AG04449 (cell line): Measurements from ENCODE around the gene ABCB4.
A peak's percentile ranks its signal among the peaks of the same experiment; 100 is the strongest.

Source experiments
- CTCF ChIA-PET: fragments of 350-600 bp; formaldehyde crosslinking; extraction: SDS; loops from one replicate; lab custom pipeline; 2021; ENCODE audit warnings: antibody characterized with exemption; lab: Yijun Ruan, JAX
- POLR2A ChIA-PET: fragments of 400-600, 350-600 bp; formaldehyde crosslinking; extraction: SDS; loops from one replicate; lab custom pipeline; 2020; ENCODE audit warnings: antibody characterized with exemption, inconsistent platforms; lab: Yijun Ruan, JAX
- DNase-seq: peaks from one replicate; pipeline ENCODE4 v3.0.0-alpha.2; 2010; ENCODE audit warnings: low read depth, low spot score
- H3K4me3 ChIP-seq: 2 replicates; pipeline ENCODE4 v1.5.1; 2011; ENCODE audit warnings: low read depth, mild to moderate bottlenecking, control low read depth, low read length
- TF ChIP-seq, protein P1 (sequence below): IDR thresholded peaks from one replicate; pipeline ENCODE4 v1.5.1; 2011; ENCODE audit warnings: mild to moderate bottlenecking, moderate library complexity, low read length, control low read depth, inconsistent platforms; ENCODE audit not compliant: insufficient read depth; ENCODE audit errors: missing control alignments

The ABCB4 gene

DNA sequence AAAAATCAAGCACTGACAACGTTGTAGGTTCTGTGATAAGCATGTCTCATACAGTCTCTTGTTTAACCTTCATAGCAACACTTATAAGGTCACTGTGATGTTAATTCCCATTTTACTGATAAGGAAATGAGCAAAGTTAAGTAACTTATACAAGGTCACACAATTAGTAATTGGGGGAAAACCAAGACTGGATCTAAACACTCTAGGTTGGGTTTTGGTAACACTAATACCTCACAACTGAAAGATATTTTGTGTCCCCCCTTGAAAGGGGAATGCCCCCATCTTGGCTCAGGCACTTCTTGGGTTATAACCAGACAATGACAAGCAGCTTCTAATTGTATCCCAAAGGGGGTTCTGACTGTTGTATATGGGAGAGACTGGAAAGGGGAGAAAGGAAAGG, 36.0 kb upstream of the ABCB4 start:
- ChIA-PET POLR2A (no interaction called here), CTCF (interaction anchor here (1.0 kb wide), 1 partner anchor 375 kb away, joined by 3 read pairs; no protein-coding TSS in a partner anchor)
- DNase-seq = no peak
- no peak overlapping the region for H3K4me3 ChIP-seq
- TF ChIP-seq, protein P1, sequence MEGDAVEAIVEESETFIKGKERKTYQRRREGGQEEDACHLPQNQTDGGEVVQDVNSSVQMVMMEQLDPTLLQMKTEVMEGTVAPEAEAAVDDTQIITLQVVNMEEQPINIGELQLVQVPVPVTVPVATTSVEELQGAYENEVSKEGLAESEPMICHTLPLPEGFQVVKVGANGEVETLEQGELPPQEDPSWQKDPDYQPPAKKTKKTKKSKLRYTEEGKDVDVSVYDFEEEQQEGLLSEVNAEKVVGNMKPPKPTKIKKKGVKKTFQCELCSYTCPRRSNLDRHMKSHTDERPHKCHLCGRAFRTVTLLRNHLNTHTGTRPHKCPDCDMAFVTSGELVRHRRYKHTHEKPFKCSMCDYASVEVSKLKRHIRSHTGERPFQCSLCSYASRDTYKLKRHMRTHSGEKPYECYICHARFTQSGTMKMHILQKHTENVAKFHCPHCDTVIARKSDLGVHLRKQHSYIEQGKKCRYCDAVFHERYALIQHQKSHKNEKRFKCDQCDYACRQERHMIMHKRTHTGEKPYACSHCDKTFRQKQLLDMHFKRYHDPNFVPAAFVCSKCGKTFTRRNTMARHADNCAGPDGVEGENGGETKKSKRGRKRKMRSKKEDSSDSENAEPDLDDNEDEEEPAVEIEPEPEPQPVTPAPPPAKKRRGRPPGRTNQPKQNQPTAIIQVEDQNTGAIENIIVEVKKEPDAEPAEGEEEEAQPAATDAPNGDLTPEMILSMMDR = no peak

GRCh38 chr7:87510411-87510875, 35.0 kb upstream of the ABCB4 start:
- no peak overlapping the region for H3K4me3 ChIP-seq
- CTCF ChIA-PET = interaction anchor here (0.9 kb wide), 1 partner anchor 376 kb away, joined by 3 read pairs; no protein-coding TSS in a partner anchor
- POLR2A ChIA-PET = no interaction called here
- TF ChIP-seq, protein P1 = no peak
- no peak for DNase-seq

- CTCF ChIA-PET = interaction anchor here (0.7 to 2.0 kb wide), 5 partner anchors 377 to 662 kb away, joined by 3 to 11 read pairs (median 5); no protein-coding TSS in a partner anchor
- no peak overlapping the region for H3K4me3 ChIP-seq
- POLR2A ChIA-PET = no interaction called here
- no peak for DNase-seq
- TF ChIP-seq, protein P1 = no peak
Measured at GRCh38 chr7:87507446-87507845, 32.0 kb upstream of the ABCB4 start.

GRCh38 chr7:87506246-87507180, 31.0 kb upstream of the ABCB4 start:
- POLR2A ChIA-PET = no interaction called here
- CTCF ChIA-PET = interaction anchor here (0.7 to 2.9 kb wide), 17 partner anchors 9 to 663 kb away, joined by 3 to 46 read pairs (median 3); no protein-coding TSS in a partner anchor
- no peak overlapping the region for H3K4me3 ChIP-seq
- TF ChIP-seq, protein P1 = no peak
- DNase-seq = peak; percentile 5

DNA sequence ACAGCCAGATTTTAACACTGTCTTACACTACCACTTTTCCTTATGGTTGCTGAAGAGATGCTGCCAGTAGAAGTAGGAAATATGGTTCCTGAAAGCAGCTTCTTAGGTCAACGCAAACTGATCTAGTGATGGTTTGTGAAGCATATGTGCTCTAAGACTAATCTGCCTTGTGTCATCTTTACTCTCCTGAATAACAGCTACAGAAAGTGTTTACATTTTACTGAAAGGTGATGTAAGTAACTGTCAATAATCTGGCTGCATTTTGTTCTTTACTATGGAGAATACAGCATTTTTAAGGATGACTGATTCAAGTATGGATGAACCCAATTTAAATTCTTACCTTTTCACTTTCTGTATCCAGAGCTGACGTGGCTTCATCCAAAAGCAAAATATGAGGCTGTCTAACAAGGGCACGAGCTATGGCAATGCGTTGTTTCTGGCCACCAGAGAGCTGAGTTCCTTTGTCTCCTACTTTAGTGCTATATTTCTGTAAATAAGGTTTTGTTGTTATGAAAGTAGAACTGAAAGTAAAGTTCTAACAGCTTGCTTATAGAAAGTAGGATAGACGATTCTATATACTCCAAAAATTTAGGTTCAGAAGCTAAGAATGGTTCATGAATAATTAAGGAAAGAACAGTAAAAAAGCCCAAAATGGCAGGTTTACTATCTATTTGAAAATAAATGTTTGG, 30.2 kb upstream of the ABCB4 start:
- no peak overlapping the region for H3K4me3 ChIP-seq
- POLR2A ChIA-PET = no interaction called here
- CTCF ChIA-PET = interaction anchor here (0.7 to 2.9 kb wide), 13 partner anchors 8 to 663 kb away, joined by 3 to 46 read pairs (median 3); no protein-coding TSS in a partner anchor
- TF ChIP-seq, protein P1 = no peak
- DNase-seq = no peak
